Measurements from ENCODE around the gene TRMT6.

The TRMT6 gene

GRCh38 chr20:5945963-5946362 is 4.4 kb downstream of the TRMT6 start:
- no peak for DNase-seq

- DNase-seq: no peak
These were observed 11.8 kb downstream of the TRMT6 start for GRCh38 chr20:5938456-5939029.

- DNase-seq: no peak
These were observed 14.1 kb downstream of the TRMT6 start for GRCh38 chr20:5936238-5936637.

GRCh38 chr20:5935384-5935783 is 14.9 kb downstream of the TRMT6 start:
- no peak for DNase-seq

GRCh38 chr20:5933802-5934436 is 16.4 kb downstream of the TRMT6 start:
- DNase-seq: no peak

- no peak for DNase-seq
These were observed 17.5 kb downstream of the TRMT6 start for GRCh38 chr20:5932796-5933195.

- no peak for DNase-seq
These were observed 18.9 kb downstream of the TRMT6 start for GRCh38 chr20:5931411-5931810.

GRCh38 chr20:5928836-5929715 is 21.3 kb downstream of the TRMT6 start:
- DNase-seq: no peak

GRCh38 chr20:5927749-5928462 is 22.4 kb downstream of the TRMT6 start:
- no peak for DNase-seq

- no peak for DNase-seq
These were observed 24.8 kb downstream of the TRMT6 start for GRCh38 chr20:5925551-5925950.

GRCh38 chr20:5923493-5923892 is 26.8 kb downstream of the TRMT6 start:
- DNase-seq: no peak

- no peak for DNase-seq
These were observed 29.8 kb downstream of the TRMT6 start for GRCh38 chr20:5920581-5920980.

- DNase-seq: no peak
These were observed 30.4 kb downstream of the TRMT6 start for GRCh38 chr20:5919626-5920544.

- DNase-seq: no peak
These were observed 31.3 kb downstream of the TRMT6 start for GRCh38 chr20:5918856-5919625.

- DNase-seq: no peak
These were observed 35.5 kb downstream of the TRMT6 start for GRCh38 chr20:5914859-5915258.

- DNase-seq: no peak
These were observed 37.2 kb downstream of the TRMT6 start for GRCh38 chr20:5913166-5913565.

- no peak for DNase-seq
These were observed 40.1 kb downstream of the TRMT6 start for GRCh38 chr20:5910186-5910585.

GRCh38 chr20:5908981-5909380 is 41.4 kb downstream of the TRMT6 start:
- no peak for DNase-seq

GRCh38 chr20:5900908-5901307 is 49.4 kb downstream of the TRMT6 start:
- no peak for DNase-seq

GRCh38 chr20:5899444-5899843 is 50.9 kb downstream of the TRMT6 start:
- no peak for DNase-seq

- DNase-seq: no peak
These were observed 54.7 kb downstream of the TRMT6 start for GRCh38 chr20:5895626-5896025.

GRCh38 chr20:5893621-5894020 is 56.7 kb downstream of the TRMT6 start:
- no peak for DNase-seq

All from stimulated activated naive CD4-positive, alpha-beta T cell treated with Interleukin-2 at 50 U/mL for 16 hours (primary cell).